CD14-positive monocyte (primary cell): ENCODE measurements around the gene EXTL2. TPM values are rescaled to one million over a fixed set of nuclear protein-coding genes. Genes with fewer than 3 reads are reported as not detected.
A peak's percentile ranks its signal among the peaks of the same experiment; 100 is the strongest.

Experiments
- DNase-seq, 3 donors: peaks; one replicate each; pipeline ENCODE4 v3.0.0-alpha.2; 2011 to 2022
- H2AFZ ChIP-seq: 2 replicates; pipeline ENCODE4 v1.6.0; 2012; ENCODE audit warnings: mild to moderate bottlenecking, low read depth, low read length, inconsistent platforms; ENCODE audit not compliant: insufficient read depth, poor library complexity, severe bottlenecking
- H3K27ac ChIP-seq, 2 donors: 1 replicate in 1 of 2; 2 replicates in 1 of 2; pipeline ENCODE4 v1.5.1; 2012 to 2013; ENCODE audit warnings: low read length in 2 of 2, control low read depth in 1 of 2, inconsistent platforms in 1 of 2, low read depth in 1 of 2, mild to moderate bottlenecking in 1 of 2
- H3K27me3 ChIP-seq, 2 donors: one replicate each; pipeline versions ENCODE4 v1.6.0 to v1.6.1; 2011 to 2013; ENCODE audit warnings: low read length in 2 of 2; ENCODE audit not compliant: control insufficient read depth in 2 of 2, insufficient read depth in 2 of 2
- H3K36me3 ChIP-seq, 2 donors: replicated peaks in 1 of 2; 1 replicate in 1 of 2; 2 replicates in 1 of 2; pipeline versions ENCODE4 v1.5.1 to v1.6.1; 2012 to 2013; ENCODE audit warnings: low read length in 2 of 2, control low read depth in 1 of 2, inconsistent platforms in 1 of 2, mild to moderate bottlenecking in 1 of 2; ENCODE audit not compliant: insufficient read depth in 2 of 2, control insufficient read depth in 1 of 2
- H3K4me1 ChIP-seq, 2 donors: 1 replicate in 1 of 2; 2 replicates in 1 of 2; pipeline versions ENCODE4 v1.5.1 to v1.6.1; 2012 to 2013; ENCODE audit warnings: low read length in 2 of 2, control low read depth in 1 of 2, inconsistent platforms in 1 of 2, mild to moderate bottlenecking in 1 of 2, moderate library complexity in 1 of 2; ENCODE audit not compliant: insufficient read depth in 2 of 2, control insufficient read depth in 1 of 2
- H3K4me2 ChIP-seq: replicated peaks from 2 replicates; pipeline ENCODE3; 2012; ENCODE audit warnings: low read length, moderate library complexity, mild to moderate bottlenecking; ENCODE audit not compliant: poor library complexity, severe bottlenecking; ENCODE audit errors: extremely low read depth
- H3K4me3 ChIP-seq, 3 experiments: fragments of 200-600 bp in 1 of 3; sonication (generic) in 1 of 3; replicated peaks in 1 of 3; 1 replicate in 2 of 3; 2 replicates in 1 of 3; pipeline ENCODE4 v1.5.1; 2011 to 2013; ENCODE audit warnings: low read length in 3 of 3, mild to moderate bottlenecking in 3 of 3, control low read depth in 2 of 3, low read depth in 2 of 3, inconsistent platforms in 1 of 3, moderate library complexity in 1 of 3
- H3K79me2 ChIP-seq: 2 replicates; pipeline ENCODE4 v1.6.0; 2012; ENCODE audit warnings: mild to moderate bottlenecking, control low read depth, inconsistent platforms, low read length, moderate library complexity; ENCODE audit not compliant: insufficient read depth
- H3K9ac ChIP-seq: 2 replicates; pipeline ENCODE4 v1.6.0; 2017; ENCODE audit warnings: low read length, mild to moderate bottlenecking; ENCODE audit not compliant: insufficient read depth, poor library complexity, severe bottlenecking
- H3K9me3 ChIP-seq, 2 donors: replicated peaks in 1 of 2; 1 replicate in 1 of 2; 2 replicates in 1 of 2; pipeline versions ENCODE4 v1.5.1 to v1.6.1; 2012 to 2013; ENCODE audit warnings: low read length in 2 of 2, control low read depth in 1 of 2; ENCODE audit not compliant: control insufficient read depth in 1 of 2, insufficient read depth in 1 of 2
- H4K20me1 ChIP-seq: 2 replicates; pipeline ENCODE4 v1.6.0; 2012; ENCODE audit warnings: mild to moderate bottlenecking, low read length, control low read depth, moderate library complexity; ENCODE audit not compliant: insufficient read depth
- H3K27ac Mint-ChIP-seq, 7 donors: one replicate each; pipeline ENCODE4 v1.8.0; 2020; ENCODE audit warnings: mild to moderate bottlenecking in 7 of 7, mixed read lengths in 7 of 7, moderate library complexity in 6 of 7, inconsistent platforms in 2 of 7
- H3K27me3 Mint-ChIP-seq, 3 donors: one replicate each; pipeline ENCODE4 v1.8.0; 2021 to 2022; ENCODE audit warnings: low read depth in 3 of 3, mild to moderate bottlenecking in 3 of 3, mixed read lengths in 3 of 3, moderate library complexity in 3 of 3, inconsistent platforms in 1 of 3
- H3K36me3 Mint-ChIP-seq, 2 donors: one replicate each; pipeline ENCODE4 v1.8.0; 2020; ENCODE audit warnings: mixed read lengths in 2 of 2, inconsistent platforms in 1 of 2, mild to moderate bottlenecking in 1 of 2
- H3K4me1 Mint-ChIP-seq: one replicate; pipeline ENCODE4 v1.8.0; 2020; ENCODE audit warnings: mild to moderate bottlenecking, mixed read lengths
- H3K4me3 Mint-ChIP-seq, 2 donors: one replicate each; pipeline ENCODE4 v1.8.0; 2020; ENCODE audit warnings: mild to moderate bottlenecking in 2 of 2, mixed read lengths in 2 of 2, moderate library complexity in 1 of 2
- H3K9me3 Mint-ChIP-seq, 7 donors: one replicate each; pipeline ENCODE4 v1.8.0; 2020 to 2022; ENCODE audit warnings: mixed read lengths in 7 of 7, mild to moderate bottlenecking in 6 of 7, moderate library complexity in 6 of 7, inconsistent platforms in 2 of 7
- CTCF ChIP-seq: fragments of 200-600 bp; IDR thresholded peaks from one replicate; pipeline ENCODE4 v1.8.0; 2022; ENCODE audit warnings: antibody characterized with exemption, mild to moderate bottlenecking
- WGBS: methylation state at CpG from one replicate; pipeline ENCODE4 v1.1.5; 2013; ENCODE audit warnings: missing lambda C conversion rate; ENCODE audit not compliant: insufficient coverage; 5-methylcytosine and 5-hydroxymethylcytosine counted together
- intact Hi-C, 2 donors: fragments of 100-400 bp; cut with micrococcal nuclease; formaldehyde crosslinking; loops; one replicate each; pipeline versions ENCODE4 v1.15.0 to v1.15.1; 2023
- polyA plus RNA-seq, 3 donors: library from polyadenylated mRNA; depleted of rRNA in 1 of 3; unstranded in 2 of 3; stranded (reverse) in 1 of 3; fragments of 300-500 nt in 2 of 3; fragments of >200 nt in 1 of 3; fragmentation: Illumina TruSeq in 2 of 3; gene quantifications; 1 replicate in 2 of 3; 2 replicates in 1 of 3; pipeline ENCODE4 v1.2.3, GENCODE V29; 2012 to 2021

EXTL2 gene
- polyA plus RNA-seq, 3 donors: 0.89 to 1.2 (median 0.92) TPM

GRCh38 chr1:100869996-100870395 is 24.6 kb downstream of the EXTL2 start:
- Mint-ChIP-seq H3K27me3 (no peaks in the 10 kb centered on the region), H3K4me1 (no peaks in the 10 kb centered on the region), H3K4me3 (no peak overlapping the region), H3K9me3 (no peaks in the 10 kb centered on the region), H3K36me3 (no peaks in the 10 kb centered on the region), H3K27ac (no peak overlapping the region)
- no peak for DNase-seq
- Histone ChIP-seq H4K20me1 (no peaks in the 10 kb centered on the region), H3K9ac (no peak overlapping the region), H3K79me2 (no peaks in the 10 kb centered on the region), H2AFZ (no peak overlapping the region), H3K27ac (no peak overlapping the region), H3K36me3 (no peaks in the 10 kb centered on the region), H3K4me1 (no peaks in the 10 kb centered on the region), H3K4me3 (no peak overlapping the region), H3K27me3 (no peaks in the 10 kb centered on the region), H3K4me2 (no peak overlapping the region), H3K9me3 (no peaks in the 10 kb centered on the region)
- no peak for TF ChIP-seq CTCF
- intact Hi-C loops: loop anchor here (5.0 kb wide), 2 partner anchors 408 to 1053 kb away; no protein-coding TSS in a partner anchor
- no CpG with 5 or more reads among the region's 2 CpGs for WGBS

- Histone ChIP-seq H3K27ac (no peak overlapping the region), H3K79me2 (no peaks in the 10 kb centered on the region), H3K4me3 (no peak overlapping the region), H3K27me3 (no peaks in the 10 kb centered on the region), H3K9me3 (no peaks in the 10 kb centered on the region), H4K20me1 (no peaks in the 10 kb centered on the region), H3K4me1 (no peaks in the 10 kb centered on the region), H3K36me3 (no peaks in the 10 kb centered on the region), H3K4me2 (no peak overlapping the region), H3K9ac (no peak overlapping the region), H2AFZ (no peak overlapping the region)
- Mint-ChIP-seq H3K36me3 (no peaks in the 10 kb centered on the region), H3K9me3 (no peaks in the 10 kb centered on the region), H3K27ac (no peak overlapping the region), H3K4me1 (no peaks in the 10 kb centered on the region), H3K27me3 (no peaks in the 10 kb centered on the region), H3K4me3 (no peak overlapping the region)
- peak; percentile 15 to 39 (median 33) for DNase-seq
- intact Hi-C loops: loop anchor here (5.0 kb wide), 2 partner anchors 406 to 1051 kb away; no protein-coding TSS in a partner anchor
- WGBS: no CpG with 5 or more reads among the region's 7 CpGs
- peak; percentile 76 for TF ChIP-seq CTCF
These were observed 26.2 kb downstream of the EXTL2 start for GRCh38 chr1:100868364-100868995.
